Fibroblast of skin of right biceps (primary cell): Measurements from ENCODE around the gene DGKB.

Experiments used
- DNase-seq: peaks from one replicate; pipeline ENCODE4 v3.0.0-alpha.2; 2013

DGKB gene

DNA sequence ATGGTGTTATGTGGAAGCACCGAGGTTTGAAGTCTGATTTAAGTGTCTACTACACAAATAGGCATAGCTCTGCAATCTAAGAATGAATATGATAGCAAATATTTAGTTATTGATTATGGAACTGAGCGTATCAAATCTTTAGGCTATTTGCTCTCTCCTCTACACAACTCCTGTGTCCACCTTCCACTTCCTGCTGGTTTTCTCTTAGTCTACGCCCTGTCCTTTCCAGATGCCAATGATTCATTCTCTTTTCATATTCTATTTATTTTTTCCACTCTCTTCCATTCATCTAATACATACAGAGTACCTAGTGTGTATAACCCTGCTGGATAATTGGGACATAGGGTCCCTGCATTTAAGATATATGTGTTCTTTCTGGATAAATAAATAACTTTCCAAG is 83.7 kb downstream of the DGKB start:
- no peak for DNase-seq

DNA sequence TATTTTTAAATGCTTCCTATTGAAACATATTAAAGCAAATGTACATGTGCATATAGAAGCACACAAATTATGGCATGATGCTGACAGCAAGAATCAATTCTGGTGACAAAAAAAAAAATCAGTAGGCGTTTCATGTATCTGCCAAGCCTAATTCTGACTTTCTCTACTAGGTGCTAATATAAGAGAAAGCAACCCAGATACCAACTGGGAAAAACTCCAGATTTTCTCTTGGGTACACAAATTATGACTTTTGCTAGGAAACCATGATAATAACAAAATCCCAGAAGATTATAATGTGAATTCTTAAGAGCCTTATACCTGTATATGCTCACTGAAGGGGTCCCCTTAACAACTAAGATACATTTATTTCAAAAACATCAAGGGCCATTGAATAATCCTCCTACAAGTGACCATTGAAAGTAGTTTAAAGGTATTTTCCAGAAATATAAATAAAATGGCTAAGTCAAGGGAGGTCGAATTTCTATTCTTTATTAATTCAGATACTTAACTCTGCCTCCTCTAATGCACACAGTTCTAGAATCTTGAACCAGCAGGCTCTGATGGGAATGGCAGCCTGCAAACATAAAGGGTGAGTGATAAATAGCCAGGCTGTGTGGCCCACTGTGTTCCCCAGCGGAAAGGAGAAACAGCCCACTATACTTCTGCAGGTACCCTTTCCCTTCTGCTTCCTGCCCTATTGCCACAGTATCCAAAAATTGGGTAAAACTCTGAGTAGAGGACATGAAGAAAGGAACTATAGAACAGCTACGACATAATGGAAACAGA is 84.5 kb downstream of the DGKB start:
- no peak for DNase-seq

DNA sequence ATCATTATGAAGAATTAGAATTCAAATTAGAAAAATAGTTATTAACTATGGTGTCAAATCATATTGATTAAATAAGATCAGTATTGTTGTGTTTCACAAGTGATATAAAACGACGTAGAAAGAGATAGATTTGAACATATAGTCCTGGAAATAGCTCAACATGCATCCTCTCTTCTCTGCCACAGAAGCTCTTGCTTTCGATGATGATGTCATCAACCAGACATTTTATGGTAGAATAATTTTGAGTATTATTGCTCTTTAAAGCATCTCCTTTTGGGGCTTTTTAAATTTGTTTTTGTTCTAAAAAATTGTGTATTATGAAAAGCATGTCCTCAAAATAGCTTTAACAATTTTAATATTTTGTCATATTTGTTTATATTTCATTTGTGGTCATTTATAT is 95.0 kb downstream of the DGKB start:
- peak; percentile 15 for DNase-seq

DNA sequence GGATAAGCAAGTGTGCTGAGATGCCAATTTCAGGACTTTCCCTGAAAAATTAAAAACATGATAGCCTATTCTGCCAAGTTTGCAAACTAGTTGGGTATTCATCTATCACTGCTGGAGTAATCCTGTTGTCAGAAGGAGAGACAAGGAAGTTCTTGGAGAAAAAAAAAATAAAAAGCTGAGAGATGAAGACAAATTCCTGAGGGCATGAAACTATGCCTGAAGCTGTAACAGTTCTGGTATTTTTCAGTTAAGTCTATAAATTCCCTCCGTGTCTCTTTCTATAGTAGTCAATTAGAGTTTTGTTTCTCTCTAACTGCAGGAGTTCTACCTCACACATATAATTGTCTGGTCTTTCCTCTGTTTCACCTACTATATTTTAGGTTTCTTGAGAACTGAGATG is 95.7 kb downstream of the DGKB start:
- peak; percentile 59 for DNase-seq

DNA sequence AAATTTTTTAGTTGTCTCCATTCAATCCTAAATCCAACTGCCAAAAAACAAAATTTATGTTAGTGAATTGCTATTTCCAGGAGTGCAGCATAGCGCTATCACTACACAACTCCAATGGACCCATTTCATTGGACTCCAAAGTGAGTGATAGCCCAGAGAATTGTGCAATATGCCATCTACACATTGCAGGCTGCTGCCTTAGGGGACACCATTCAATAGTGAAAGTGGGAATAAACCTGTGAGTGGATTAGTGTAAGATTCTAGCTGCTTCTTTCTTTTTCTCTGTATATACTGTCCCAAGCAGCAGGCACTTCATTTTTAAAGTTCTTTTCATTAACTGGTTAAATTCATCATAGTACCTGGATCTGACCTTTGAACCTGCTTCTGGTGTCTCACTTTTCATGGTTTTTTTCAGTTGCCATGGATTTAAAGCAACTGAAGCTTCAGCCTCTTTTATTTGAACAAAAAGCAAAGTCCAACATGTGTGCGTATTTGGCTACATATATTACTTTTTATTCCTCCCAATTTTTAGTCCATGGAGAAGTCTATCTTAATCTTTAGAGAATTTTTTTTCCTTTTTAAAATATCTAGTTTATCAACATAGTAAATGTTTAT is 97.3 kb downstream of the DGKB start:
- no peak for DNase-seq

DNA sequence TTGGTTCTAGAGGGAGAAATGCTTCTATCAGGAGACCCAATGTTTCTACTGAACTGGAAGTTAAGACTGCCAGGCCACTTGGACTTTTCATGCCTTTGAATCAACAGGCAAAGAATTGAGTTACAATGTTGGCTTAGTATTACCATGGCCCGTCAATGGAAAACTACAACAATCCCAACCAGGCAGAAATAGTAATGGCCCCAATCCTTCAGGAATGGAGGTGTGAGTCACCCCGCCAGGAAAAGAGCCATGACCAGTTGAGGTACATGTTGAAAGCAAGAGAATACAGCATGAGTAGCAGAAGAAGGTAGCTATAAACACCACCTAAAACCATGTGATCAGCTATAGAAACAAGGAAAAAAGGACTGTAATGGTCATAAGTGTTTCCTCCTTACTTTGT is 101.9 kb downstream of the DGKB start:
- DNase-seq, result no peak

DNA sequence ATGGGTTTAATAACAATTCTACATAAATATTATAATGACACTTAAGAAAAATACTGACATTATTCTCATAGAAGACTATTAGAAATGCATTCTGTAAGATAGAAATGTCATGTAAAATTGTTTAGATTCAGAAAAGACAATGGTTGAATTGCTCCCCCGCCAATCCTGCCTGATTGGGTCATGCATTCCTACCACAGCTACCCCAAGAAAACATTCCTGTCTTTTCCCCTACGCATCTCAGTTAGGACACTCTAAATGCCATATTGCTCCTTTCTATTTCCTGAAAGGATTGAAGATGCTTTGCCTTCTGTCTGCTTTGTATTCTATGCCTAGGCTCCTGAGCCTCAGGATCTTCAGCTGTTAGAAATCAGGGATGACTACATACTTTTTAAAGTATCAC is 109.4 kb downstream of the DGKB start:
- no peak for DNase-seq

DNA sequence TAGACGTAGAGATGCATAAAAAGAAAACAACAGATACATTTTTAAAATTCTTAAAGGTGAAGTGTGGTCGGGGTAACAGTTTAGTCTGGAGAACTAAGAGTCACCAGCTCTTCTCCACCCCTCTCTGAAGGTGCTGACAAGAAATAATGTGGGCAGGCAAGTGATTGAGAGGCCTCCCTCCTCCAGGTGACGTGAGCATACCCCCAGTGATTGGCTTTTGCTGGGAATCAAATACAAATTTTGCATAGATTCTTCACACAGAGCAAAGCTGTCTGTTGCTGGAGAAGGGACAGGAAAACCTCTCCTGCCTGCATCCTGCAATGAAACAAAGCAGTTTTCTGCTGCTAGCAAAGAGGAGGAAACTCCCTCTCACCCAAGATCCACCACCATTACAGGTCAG is 115.0 kb downstream of the DGKB start:
- no peak for DNase-seq

DNA sequence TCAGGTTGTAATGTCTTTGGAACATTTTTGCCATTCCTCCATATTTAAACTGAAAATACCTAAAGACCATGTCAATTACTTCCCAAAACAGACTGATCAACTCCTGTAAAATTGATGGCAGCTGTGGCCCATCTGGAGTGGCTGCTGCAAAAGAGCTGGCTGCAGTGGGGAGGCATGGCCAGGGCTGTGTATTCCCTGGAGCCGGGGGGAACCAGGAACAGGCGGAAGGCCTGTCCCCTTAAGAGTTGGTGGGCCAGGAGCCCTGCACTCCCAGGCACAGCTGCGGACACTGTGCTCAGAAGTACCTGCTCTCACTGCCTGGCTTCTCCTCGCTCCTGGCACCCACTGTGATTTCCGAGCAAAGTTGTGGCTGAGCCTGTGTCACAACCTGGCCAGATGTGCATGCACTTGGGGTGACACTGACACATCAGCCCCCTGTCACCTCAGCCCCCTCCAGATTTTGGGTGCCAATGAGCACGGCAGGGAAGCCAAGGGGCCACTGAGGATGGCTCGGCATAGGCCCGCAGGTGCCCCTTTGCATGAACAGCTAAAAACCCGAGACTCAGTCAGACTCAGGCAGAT is 116.1 kb downstream of the DGKB start:
- DNase-seq, result no peak

DNA sequence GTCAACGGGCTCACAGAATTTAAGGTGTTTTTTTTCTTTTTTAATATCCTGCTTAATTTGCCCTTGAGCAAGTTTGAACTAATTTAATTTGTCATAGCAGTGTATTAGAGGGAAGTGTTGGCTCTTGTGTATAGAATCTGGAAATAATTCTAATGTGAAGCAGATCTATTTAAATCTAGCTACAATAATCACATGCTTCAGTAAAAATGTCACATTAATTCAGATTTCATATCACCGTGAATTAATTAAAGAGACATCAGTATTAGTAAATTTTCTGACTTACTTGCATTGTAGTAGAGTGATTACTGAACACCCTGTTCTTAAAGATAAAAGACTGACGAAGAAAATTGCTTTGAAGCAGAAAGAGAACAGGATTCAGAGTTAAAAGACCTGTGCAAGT is 124.7 kb downstream of the DGKB start:
- no peak for DNase-seq

DNA sequence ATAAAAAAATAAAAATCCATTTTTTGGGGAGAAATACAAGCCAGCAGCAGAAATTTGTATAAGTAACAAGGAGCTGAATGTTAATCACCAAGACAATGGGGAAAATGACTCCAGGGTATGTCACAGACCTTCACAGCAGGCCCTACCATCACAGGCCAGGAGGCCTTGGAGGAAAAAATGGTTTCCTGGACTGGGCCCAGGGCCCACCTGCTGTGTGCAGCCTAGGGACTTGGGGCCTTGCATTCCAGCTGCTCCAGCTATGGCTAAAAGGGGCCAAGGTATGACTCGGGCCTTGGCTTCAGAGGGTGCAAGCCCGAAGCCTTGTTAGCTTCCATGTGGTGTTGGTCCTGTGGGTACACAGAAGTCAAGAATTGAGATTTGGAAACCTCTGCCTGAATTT is 126.3 kb downstream of the DGKB start:
- DNase-seq, result no peak

DNA sequence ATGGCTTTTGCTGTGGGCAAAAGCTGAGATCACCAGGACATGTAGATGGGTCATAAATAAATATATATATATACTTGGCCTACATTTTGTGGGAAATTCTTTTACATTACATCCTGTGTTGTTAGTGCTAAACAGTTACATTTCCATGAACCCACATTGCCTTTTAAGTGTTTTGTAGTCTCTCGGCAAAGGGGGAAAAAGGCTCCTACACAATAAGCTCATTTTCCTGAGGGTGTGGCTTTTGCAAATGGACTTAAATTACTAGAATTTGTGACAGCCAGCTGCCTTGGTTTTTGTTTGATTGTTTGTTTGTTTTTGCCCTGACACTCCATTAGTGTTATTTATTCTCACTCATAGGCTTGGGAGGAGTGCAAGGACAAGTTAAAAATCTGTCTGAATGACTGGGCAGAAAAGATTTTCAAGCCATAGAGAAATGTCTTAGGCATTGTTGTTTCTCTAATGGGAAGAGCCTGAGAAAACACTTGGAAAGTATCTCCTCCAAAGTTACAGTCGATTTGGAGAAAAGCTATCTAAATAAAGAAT is 128.8 kb downstream of the DGKB start:
- DNase-seq, result no peak

DNA sequence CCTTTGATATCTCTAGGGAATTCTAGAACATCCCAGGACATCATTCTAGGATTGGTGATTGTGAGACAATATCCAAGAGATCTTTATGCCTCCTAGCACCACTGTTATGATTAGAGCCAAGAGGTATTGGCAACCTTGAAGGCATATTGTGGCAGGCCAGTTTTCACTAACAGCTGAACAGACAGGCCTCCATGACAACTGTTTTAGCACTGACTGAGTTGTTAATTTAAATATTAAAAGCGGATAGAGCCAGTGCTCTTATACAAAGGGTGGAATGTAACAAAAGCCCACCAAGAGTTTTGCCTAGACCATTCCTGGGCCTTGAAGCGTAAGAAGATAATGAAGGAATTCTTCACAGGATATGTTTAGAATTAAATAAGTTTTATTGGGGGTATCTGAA is 131.9 kb downstream of the DGKB start:
- no peak for DNase-seq

DNA sequence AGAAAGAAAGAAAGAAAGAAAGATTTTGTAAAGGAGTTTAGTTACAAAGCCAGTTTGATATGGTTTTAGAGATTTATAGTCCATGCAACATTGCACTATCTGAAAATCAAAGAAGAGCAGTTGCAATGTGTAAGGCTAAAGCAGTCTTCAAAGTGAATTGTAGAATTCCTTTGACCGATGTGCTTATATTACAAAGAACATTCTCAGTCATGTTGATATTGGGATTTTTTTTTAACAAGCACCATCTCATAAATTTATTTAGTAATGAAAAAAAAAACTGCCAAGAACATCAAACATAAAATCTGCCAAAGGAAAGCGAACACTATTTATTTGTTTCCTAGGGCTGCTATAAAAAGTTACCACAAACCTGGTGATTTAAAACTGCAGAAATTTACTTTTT is 133.3 kb downstream of the DGKB start:
- DNase-seq, result no peak

DNA sequence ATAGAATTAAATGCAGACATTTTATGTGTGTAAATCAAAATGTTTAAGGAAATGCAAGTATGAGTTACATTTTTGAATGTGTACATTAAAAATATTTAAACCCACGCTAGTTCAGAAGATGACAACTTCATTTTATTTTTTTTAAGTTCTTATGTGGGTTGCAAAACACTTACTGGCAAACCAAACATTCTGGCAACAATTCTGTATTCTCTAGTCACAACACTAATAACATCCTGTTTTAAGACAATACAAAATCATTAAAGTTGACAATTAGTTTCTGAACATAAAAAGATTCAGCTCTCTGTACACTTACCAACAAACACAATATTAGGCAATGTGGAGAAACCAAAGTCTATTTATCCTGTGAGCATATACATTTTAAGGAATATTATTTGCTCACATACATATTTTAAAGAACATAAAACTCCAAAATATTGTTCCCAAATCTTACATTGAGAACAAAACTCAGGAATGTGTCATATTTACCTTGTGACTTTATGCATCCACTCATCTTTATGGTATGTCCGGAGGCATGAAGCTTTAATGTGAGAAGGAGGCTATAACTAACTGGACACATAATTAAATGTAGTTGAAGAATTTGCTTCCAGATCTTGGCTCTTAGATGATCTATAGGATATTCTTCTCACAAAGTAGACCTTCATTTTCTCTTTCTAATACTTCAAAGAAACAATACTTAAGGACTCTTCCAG is 134.7 kb downstream of the DGKB start:
- DNase-seq, result no peak

DNA sequence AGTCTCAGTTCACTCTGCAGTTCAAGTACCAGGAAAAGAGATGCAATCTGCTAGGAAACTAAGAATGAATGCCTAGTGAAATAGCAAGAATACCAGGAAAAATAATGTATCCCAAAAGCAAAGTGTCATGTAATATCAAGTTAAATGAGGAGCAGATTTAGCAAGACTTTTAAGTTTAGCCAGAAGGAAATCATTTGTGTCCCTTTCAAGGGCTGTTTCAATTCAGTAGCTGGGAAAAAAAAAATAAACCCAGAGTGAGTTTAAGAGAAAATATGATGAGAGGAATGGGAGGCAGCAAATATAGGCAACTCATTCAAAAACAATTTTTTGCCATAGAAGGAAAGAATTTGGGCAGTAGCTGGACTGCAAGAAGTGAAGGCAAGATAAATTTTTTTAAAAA is 135.8 kb downstream of the DGKB start:
- DNase-seq, result peak; percentile 45

DNA sequence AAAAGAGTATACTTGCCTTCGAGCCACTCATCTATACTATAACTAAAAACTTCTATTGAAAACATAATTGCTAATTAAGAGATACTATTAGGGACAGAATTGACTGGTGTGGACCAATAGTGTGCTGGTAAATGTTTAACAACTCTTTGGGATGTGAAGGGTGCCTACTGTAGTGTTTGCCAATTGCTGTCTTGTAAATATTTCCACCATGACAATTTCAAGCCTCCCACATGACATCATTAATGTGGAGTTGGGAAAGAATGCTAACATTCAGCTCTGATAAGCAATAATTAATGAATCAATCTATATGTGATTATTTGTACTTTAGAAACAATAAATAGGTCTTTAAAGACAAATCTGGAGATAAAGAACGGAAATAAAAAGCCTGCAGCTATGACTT is 136.8 kb downstream of the DGKB start:
- DNase-seq, result no peak

DNA sequence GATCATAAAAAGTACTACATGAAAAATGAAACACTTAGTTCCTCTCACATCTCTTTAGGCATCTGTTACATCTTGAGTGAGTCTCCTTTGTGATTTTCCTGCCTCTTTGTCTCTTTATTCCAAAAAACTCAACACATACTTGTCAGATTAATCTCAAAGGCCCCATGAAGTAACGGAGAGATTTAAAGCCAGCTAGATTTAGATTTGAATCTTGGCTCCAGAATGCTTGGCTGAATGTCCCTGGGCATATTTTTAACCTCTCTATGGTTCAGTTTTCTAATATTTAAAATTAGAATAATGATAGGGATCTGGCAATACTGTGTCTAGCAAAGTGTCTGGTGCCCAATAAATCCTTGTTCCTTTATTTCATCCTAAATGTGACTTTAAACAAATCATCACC is 140.0 kb downstream of the DGKB start:
- DNase-seq, result no peak

DNA sequence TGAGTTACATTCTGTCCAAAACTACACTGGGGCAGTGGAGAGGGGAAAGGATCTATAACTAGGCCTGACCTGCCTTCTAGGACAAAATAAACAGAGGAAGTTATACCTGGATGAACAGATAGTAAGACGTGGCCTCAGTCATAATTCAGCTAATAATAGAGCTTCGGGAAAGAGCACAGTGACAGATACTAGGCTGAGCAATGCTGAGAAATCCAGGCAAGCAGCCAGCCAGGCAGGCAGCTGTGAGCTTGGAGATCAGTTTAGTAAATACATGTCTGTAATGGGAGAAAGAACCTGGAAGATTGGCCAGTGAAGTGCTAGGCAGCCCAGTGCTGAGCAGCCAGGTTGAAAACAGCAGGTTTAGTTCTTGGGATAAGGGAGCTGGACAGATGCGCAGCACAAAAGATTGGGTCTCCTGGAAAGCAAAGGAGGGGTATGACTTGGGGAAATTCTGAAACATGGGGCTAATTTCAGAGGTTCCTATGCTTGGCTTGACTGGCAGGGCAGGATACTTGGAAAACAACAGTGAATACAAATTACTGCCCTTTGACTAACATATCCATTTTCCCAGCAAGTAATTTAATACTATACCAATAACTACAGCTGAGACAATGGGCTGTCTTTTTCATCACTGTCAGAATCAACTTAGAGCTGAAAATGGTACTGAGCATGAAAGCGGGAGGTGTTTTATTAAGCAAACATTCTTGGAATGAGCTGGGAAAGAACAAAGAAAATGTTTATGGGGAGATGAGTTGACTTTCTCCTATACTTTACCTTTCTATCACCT is 140.8 kb downstream of the DGKB start:
- DNase-seq, result peak; percentile 81

DNA sequence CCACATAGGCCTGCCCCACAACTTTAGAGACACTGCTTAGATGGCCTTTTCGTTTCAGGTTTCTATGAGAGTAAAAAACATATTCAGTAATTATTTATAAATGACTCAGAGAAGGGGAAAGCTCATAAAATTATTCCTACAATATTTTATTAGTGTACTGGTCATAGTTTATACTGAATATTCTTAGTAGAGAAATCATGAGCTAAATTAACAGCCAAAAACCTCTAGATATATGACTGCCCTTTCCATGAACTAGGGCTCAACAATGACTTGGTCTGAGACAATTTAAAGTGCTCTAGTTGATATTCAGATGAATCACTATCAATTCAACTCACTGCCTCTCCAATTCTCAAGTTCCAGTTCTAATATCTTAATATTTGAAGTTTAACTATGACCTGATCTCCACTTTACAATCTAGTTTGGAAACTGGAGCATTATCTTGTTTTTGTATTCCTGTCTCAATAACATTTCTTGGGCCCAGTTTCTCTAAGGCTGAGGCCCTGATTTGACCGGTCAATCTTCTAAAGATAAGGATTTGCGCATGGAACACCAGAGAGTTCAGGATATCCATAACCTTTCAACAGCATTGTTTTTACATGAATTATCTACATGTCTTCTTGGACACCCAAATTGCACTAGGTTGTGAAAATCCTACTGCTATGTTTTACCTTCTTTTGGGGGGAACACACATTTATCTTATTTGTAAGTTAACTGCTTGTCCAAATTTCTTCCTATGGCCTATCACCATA is 141.6 kb downstream of the DGKB start:
- DNase-seq, result no peak

DNA sequence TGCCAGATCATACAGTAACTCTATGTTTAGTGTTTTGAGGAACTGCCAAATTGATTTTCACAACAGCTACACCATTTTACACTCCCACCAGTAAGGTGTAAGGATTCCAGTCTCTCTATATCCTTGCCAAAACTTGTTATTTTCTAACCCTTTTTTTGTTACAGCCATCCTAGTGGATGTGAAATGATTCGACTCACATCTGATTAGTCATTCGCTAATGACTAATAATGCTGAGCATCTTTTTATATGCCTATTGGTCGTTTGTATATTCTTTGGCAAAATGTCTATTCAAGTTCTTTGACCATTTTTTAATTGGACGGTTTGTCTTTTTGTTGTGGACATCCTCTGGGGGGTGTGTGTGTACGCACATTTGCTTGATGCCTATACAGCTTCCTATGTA is 142.8 kb downstream of the DGKB start:
- DNase-seq, result peak; percentile 19

DNA sequence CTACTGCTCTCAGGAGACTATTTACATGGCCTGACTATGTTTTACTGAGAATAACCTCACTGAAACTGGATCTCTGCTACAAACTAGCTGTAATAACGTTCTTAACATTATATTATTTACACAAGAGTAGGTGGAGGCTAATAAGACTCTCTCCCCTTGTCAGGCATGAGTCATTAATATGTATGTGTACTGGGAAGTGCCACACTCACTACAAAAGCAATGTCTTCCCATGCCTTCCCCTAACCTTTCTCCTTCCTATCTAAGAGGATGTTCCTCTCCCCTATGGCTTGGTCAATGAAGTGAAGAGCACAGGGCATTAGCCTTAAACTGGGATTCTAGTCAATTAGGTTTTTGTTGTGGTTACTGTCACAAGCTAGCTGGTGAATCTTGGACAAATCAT is 147.9 kb downstream of the DGKB start:
- DNase-seq, result peak; percentile 56
